ENCODE data around the gene GP1BA. TPM values are rescaled to one million over a fixed set of nuclear protein-coding genes. Genes with fewer than 3 reads are reported as not detected.

The GP1BA gene
- not detected for polyA plus RNA-seq (2013, experiment 1 of 2)
- polyA plus RNA-seq (2013, experiment 2 of 2): not detected

DNA sequence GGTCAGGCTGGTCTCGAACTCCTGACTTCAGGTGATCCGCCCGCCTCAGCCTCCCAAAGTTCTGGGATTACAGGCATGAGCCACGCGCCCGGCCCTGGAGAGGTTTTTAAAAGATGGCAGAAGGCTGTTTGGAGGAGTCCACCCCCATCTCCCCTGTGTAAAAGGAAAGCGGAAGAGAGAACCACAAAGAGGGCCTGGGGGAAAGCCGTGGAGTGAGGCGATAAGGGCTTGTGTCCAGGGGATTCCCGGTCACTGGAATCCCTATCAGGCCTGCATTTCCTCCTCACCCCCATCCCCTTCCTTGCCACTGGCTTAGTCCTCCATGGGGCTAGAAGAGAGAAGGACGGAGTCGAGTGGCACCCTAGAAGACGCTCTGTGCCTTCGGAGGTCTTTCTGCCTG lies at the start of gene GP1BA:
Gene GP1BA, plus strand, starts transcription at position 315 of the 400 bp plus-strand sequence. CDS start 328 bp downstream, outside the sequence.
- 93% methylated on average over 14 of the region's 14 CpGs for WGBS
- H3K36me3 ChIP-seq (ENCODE audit: insufficient read depth, low read length): peaks cover 5% of the 10 kb centered on the region
- H3K9ac ChIP-seq (ENCODE audit: low read depth, low read length): no peak within 1 kb of the TSS
- H3K4me1 ChIP-seq (ENCODE audit: insufficient read depth, low read length): no peaks in the 10 kb centered on the region
- H3K4me3 ChIP-seq (ENCODE audit: low read length): no peak within 1 kb of the TSS
- no peaks in the 10 kb centered on the region for H3K9me3 ChIP-seq (ENCODE audit: insufficient read depth, low read depth, low read length)
- no peaks in the 10 kb centered on the region for H3K27me3 ChIP-seq (ENCODE audit: insufficient read depth, low read length)
- no peak within 1 kb of the TSS for H3K27ac ChIP-seq (ENCODE audit: low read depth, low read length)

DNA sequence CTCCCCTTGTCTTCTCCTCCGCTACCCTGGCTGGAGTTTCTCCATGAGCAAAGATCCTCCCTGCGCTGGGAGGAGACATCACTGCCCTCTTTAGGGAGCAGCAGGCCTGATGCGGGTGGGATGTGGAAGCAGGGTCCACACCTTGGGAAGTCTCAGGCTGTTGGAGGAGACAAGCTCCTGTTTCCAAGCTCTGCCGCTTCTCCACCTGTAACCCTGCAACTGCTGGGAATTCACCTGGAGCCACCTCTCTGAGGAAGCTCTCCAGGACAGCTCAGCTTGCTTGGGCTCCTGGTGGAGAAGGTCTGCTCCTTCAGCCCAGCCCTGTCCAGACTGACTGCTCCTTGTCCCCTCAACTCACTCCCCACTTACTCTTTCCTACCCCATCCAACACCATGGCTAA lies 47.6 kb upstream of the GP1BA start:
- H3K9me3 ChIP-seq (ENCODE audit: insufficient read depth, low read depth, low read length): no peaks in the 10 kb centered on the region
- peaks cover 50% of the 10 kb centered on the region for H3K36me3 ChIP-seq (ENCODE audit: insufficient read depth, low read length)
- H3K27ac ChIP-seq (ENCODE audit: low read depth, low read length): no peak overlapping the region
- H3K4me1 ChIP-seq (ENCODE audit: insufficient read depth, low read length): 0 out of 2 replicates have a peak, but pooled peaks cover 2% of the 10 kb centered on the region
- 94% methylated on average over 4 of the region's 4 CpGs for WGBS
- H3K9ac ChIP-seq (ENCODE audit: low read depth, low read length): no peak overlapping the region
- no peak overlapping the region for H3K4me3 ChIP-seq (ENCODE audit: low read length)
- H3K27me3 ChIP-seq (ENCODE audit: insufficient read depth, low read length): no peaks in the 10 kb centered on the region

GRCh38 chr17:4886830-4887229 lies 45.2 kb upstream of the GP1BA start:
- Histone ChIP-seq H3K9ac (ENCODE audit: low read depth, low read length) (no peak overlapping the region), H3K9me3 (ENCODE audit: insufficient read depth, low read depth, low read length) (no peaks in the 10 kb centered on the region), H3K27me3 (ENCODE audit: insufficient read depth, low read length) (no peaks in the 10 kb centered on the region), H3K36me3 (ENCODE audit: insufficient read depth, low read length) (peaks cover 63% of the 10 kb centered on the region), H3K4me3 (ENCODE audit: low read length) (no peak overlapping the region), H3K4me1 (ENCODE audit: insufficient read depth, low read length) (0 out of 2 replicates have a peak, but pooled peaks cover 2% of the 10 kb centered on the region), H3K27ac (ENCODE audit: low read depth, low read length) (no peak overlapping the region)
- WGBS: 94% methylated on average over 12 of the region's 12 CpGs

- WGBS: 97% methylated on average over 18 of the region's 18 CpGs
- peaks cover 68% of the 10 kb centered on the region for H3K36me3 ChIP-seq (ENCODE audit: insufficient read depth, low read length)
- no peaks in the 10 kb centered on the region for H3K9me3 ChIP-seq (ENCODE audit: insufficient read depth, low read depth, low read length)
- H3K9ac ChIP-seq (ENCODE audit: low read depth, low read length): no peak overlapping the region
- no peak overlapping the region for H3K4me3 ChIP-seq (ENCODE audit: low read length)
- no peak overlapping the region for H3K27ac ChIP-seq (ENCODE audit: low read depth, low read length)
- no peaks in the 10 kb centered on the region for H3K27me3 ChIP-seq (ENCODE audit: insufficient read depth, low read length)
- H3K4me1 ChIP-seq (ENCODE audit: insufficient read depth, low read length): no peaks in the 10 kb centered on the region
Measured at GRCh38 chr17:4887581-4887980, 44.5 kb upstream of the GP1BA start.

DNA sequence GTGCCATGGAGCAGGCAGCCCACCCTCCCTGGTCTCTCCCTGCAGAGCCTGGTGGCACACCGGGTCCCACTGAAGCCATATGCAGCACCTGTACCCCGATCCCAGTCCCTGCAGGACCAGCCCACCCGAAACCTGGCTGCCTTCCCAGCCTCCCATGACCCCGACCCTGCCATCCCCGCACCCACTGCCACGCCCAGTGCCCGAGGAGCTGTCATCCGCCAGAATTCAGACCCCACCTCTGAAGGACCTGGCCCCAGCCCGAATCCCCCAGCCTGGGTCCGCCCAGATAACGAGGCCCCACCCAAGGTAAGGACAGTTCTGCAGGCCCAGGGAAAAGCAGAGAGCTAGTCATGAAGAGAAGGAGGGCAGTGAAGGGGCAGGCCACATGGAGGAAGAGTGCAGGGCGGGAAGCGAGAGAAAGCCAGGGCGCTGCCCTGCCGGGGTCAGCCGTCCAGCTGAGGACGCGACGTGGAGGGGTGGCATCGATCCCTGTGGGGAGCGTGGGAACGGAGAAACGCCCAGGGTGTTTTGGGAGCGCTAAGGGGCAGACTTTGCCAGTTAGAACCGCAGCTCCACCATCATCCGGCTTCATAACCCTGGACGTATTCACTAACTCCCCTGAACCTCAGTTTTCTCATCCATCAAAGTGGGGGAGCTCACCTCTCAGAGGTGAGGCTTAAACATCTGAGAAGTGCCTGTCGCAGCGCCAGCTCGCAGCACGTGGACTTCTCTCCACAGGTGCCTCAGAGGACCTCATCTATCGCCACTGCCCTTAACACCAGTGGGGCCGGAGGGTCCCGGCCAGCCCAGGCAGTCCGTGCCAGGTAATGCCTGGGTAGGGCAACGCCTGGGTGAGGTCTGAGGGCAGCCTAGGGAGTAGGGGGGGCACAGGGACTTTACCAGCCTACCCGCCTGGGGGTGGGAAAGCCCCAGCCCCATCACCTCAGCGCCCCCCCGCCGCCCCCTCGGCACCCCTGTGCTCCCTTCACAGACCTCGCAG lies 40.4 kb upstream of the GP1BA start:
- WGBS: 94% methylated on average over 42 of the region's 42 CpGs
- Histone ChIP-seq H3K4me1 (ENCODE audit: insufficient read depth, low read length) (no peaks in the 10 kb centered on the region), H3K9me3 (ENCODE audit: insufficient read depth, low read depth, low read length) (no peaks in the 10 kb centered on the region), H3K4me3 (ENCODE audit: low read length) (no peak overlapping the region), H3K9ac (ENCODE audit: low read depth, low read length) (no peak overlapping the region), H3K27ac (ENCODE audit: low read depth, low read length) (no peak overlapping the region), H3K36me3 (ENCODE audit: insufficient read depth, low read length) (peaks cover 79% of the 10 kb centered on the region), H3K27me3 (ENCODE audit: insufficient read depth, low read length) (no peaks in the 10 kb centered on the region)

GRCh38 chr17:4892499-4893221 lies 39.4 kb upstream of the GP1BA start:
- Histone ChIP-seq H3K27ac (ENCODE audit: low read depth, low read length) (no peak overlapping the region), H3K36me3 (ENCODE audit: insufficient read depth, low read length) (peaks cover 72% of the 10 kb centered on the region), H3K27me3 (ENCODE audit: insufficient read depth, low read length) (no peaks in the 10 kb centered on the region), H3K9me3 (ENCODE audit: insufficient read depth, low read depth, low read length) (no peaks in the 10 kb centered on the region), H3K4me3 (ENCODE audit: low read length) (no peak overlapping the region), H3K4me1 (ENCODE audit: insufficient read depth, low read length) (no peaks in the 10 kb centered on the region), H3K9ac (ENCODE audit: low read depth, low read length) (no peak overlapping the region)
- WGBS: 96% methylated on average over 23 of the region's 23 CpGs

DNA sequence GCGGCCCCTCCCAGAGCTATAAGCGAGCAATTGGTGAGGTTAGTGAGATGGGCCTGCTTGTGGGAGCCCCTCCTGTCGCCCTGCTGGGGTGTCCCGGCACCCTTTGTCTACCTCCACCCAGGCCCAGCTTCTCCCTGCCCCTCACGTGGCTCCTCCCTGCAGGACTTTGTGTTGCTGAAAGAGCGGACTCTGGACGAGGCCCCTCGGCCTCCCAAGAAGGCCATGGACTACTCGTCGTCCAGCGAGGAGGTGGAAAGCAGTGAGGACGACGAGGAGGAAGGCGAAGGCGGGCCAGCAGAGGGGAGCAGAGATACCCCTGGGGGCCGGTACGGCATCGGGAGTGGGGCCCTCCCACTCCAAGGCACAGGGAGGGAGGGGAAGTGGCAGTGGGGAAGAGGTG lies 38.8 kb upstream of the GP1BA start:
- no peaks in the 10 kb centered on the region for H3K9me3 ChIP-seq (ENCODE audit: insufficient read depth, low read depth, low read length)
- H3K27ac ChIP-seq (ENCODE audit: low read depth, low read length): no peak overlapping the region
- H3K36me3 ChIP-seq (ENCODE audit: insufficient read depth, low read length): peaks cover 67% of the 10 kb centered on the region
- no peaks in the 10 kb centered on the region for H3K27me3 ChIP-seq (ENCODE audit: insufficient read depth, low read length)
- H3K4me1 ChIP-seq (ENCODE audit: insufficient read depth, low read length): no peaks in the 10 kb centered on the region
- no peak overlapping the region for H3K9ac ChIP-seq (ENCODE audit: low read depth, low read length)
- no peak overlapping the region for H3K4me3 ChIP-seq (ENCODE audit: low read length)
- 92% methylated on average over 18 of the region's 18 CpGs for WGBS

- H3K9me3 ChIP-seq (ENCODE audit: insufficient read depth, low read depth, low read length): no peaks in the 10 kb centered on the region
- H3K4me1 ChIP-seq (ENCODE audit: insufficient read depth, low read length): no peaks in the 10 kb centered on the region
- H3K9ac ChIP-seq (ENCODE audit: low read depth, low read length): no peak overlapping the region
- no peak overlapping the region for H3K4me3 ChIP-seq (ENCODE audit: low read length)
- H3K36me3 ChIP-seq (ENCODE audit: insufficient read depth, low read length): peaks cover 67% of the 10 kb centered on the region
- H3K27ac ChIP-seq (ENCODE audit: low read depth, low read length): no peak overlapping the region
- WGBS: 93% methylated on average over 31 of the region's 31 CpGs
- H3K27me3 ChIP-seq (ENCODE audit: insufficient read depth, low read length): no peaks in the 10 kb centered on the region
Measured at GRCh38 chr17:4893721-4894560, 38.1 kb upstream of the GP1BA start.

DNA sequence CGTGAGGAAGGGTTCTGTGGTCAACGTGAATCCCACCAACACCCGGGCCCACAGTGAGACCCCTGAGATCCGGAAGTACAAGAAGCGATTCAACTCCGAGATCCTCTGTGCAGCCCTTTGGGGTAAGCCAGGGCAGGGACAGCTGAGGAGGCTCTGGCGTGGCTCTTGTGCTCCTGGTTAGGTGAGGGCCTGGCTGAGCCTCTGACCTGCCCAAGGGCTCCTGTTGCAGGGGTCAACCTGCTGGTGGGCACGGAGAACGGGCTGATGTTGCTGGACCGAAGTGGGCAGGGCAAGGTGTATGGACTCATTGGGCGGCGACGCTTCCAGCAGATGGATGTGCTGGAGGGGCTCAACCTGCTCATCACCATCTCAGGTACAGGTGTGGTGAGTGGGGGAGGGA lies 37.0 kb upstream of the GP1BA start:
- WGBS: 93% methylated on average over 13 of the region's 13 CpGs
- peaks cover 63% of the 10 kb centered on the region for H3K36me3 ChIP-seq (ENCODE audit: insufficient read depth, low read length)
- no peaks in the 10 kb centered on the region for H3K9me3 ChIP-seq (ENCODE audit: insufficient read depth, low read depth, low read length)
- H3K4me3 ChIP-seq (ENCODE audit: low read length): no peak overlapping the region
- H3K9ac ChIP-seq (ENCODE audit: low read depth, low read length): no peak overlapping the region
- H3K4me1 ChIP-seq (ENCODE audit: insufficient read depth, low read length): no peaks in the 10 kb centered on the region
- H3K27me3 ChIP-seq (ENCODE audit: insufficient read depth, low read length): no peaks in the 10 kb centered on the region
- H3K27ac ChIP-seq (ENCODE audit: low read depth, low read length): no peak overlapping the region

DNA sequence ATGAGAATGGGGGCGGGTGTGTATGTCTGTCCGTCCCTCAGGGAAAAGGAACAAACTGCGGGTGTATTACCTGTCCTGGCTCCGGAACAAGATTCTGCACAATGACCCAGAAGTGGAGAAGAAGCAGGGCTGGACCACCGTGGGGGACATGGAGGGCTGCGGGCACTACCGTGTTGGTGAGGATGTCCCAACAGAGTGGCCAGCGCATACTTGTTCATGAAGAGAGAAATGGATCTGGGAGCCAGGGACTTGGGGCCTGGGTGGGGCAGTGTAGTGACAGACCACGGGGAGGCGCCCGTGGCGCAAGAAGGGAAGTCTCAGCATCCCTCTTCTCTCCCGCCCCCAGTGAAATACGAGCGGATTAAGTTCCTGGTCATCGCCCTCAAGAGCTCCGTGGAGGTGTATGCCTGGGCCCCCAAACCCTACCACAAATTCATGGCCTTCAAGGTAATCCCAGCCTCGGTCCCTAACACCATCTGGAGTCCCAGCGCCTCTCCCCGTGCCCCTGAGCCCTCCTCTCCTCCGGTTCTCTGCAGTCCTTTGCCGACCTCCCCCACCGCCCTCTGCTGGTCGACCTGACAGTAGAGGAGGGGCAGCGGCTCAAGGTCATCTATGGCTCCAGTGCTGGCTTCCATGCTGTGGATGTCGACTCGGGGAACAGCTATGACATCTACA lies 36.3 kb upstream of the GP1BA start:
- no peak overlapping the region for H3K9ac ChIP-seq (ENCODE audit: low read depth, low read length)
- no peak overlapping the region for H3K4me3 ChIP-seq (ENCODE audit: low read length)
- no peaks in the 10 kb centered on the region for H3K27me3 ChIP-seq (ENCODE audit: insufficient read depth, low read length)
- no peaks in the 10 kb centered on the region for H3K9me3 ChIP-seq (ENCODE audit: insufficient read depth, low read depth, low read length)
- peaks cover 56% of the 10 kb centered on the region for H3K36me3 ChIP-seq (ENCODE audit: insufficient read depth, low read length)
- WGBS: 82% methylated on average over 27 of the region's 27 CpGs
- H3K27ac ChIP-seq (ENCODE audit: low read depth, low read length): no peak overlapping the region
- no peaks in the 10 kb centered on the region for H3K4me1 ChIP-seq (ENCODE audit: insufficient read depth, low read length)

Data from HUES64 (cell line).